Measurements from ENCODE around the gene CEP95. TPM values are rescaled to one million over a fixed set of nuclear protein-coding genes. Genes with fewer than 3 reads are reported as not detected.

The CEP95 gene
- total RNA-seq, 6 experiments from 2014 or later = 9.0 to 13.0 (median 11.5) TPM

DNA sequence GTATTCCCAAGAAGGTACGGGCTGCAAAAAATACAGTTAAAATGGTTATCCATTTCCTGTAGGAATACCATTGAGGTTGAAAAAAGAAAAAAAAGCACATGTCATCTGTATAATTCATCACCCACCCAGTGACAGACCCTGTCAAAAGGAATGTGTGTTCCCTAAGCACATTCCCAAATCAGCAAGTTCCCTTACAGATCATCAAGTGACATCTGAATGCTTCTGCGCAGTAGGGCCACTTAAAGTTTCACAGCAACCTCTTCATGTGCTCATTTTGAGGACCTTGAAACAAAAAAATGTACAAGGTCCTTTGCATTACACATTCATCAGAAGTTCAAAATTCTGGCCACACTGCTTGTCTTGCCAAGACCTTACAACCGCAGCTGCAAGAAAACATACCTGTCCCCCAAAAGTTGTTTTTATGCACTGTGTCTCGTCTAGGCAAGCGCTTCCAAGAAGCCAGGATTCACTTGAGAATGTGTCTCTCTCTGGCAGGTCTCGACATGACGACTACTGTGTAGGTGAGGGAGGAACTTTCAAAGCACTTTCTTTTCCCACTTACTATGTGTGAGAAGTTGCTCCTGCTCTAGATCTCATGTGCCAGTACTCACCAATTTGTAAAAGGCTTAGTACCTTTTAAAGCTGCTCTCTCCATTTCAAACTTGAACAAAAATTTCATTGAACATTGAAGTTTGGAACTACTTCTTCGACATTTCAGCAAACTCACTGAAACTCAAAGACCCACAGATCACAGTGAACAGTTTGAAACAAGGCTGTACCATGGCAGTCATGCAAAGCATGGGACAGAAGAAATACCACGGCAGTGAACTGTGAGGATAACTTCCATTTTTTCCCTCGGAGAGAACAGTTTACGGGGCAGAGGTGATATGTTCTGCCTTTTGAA is 5.7 kb upstream of the CEP95 start:
- Mint-ChIP-seq H3K27me3 (ENCODE audit: insufficient read depth) (peaks cover 45% of the 10 kb centered on the region), H3K36me3 (ENCODE audit: low read depth) (peaks cover 88% of the 10 kb centered on the region), H3K4me3 (peak overlapping the region; percentile 98), H3K4me1 (ENCODE audit: low read depth) (peaks cover 89% of the 10 kb centered on the region), H3K27ac (peak overlapping the region; percentile 100), H3K9me3 (peaks cover 18% of the 10 kb centered on the region)
- no peak for DNase-seq
- TF ChIP-seq, protein P1, sequence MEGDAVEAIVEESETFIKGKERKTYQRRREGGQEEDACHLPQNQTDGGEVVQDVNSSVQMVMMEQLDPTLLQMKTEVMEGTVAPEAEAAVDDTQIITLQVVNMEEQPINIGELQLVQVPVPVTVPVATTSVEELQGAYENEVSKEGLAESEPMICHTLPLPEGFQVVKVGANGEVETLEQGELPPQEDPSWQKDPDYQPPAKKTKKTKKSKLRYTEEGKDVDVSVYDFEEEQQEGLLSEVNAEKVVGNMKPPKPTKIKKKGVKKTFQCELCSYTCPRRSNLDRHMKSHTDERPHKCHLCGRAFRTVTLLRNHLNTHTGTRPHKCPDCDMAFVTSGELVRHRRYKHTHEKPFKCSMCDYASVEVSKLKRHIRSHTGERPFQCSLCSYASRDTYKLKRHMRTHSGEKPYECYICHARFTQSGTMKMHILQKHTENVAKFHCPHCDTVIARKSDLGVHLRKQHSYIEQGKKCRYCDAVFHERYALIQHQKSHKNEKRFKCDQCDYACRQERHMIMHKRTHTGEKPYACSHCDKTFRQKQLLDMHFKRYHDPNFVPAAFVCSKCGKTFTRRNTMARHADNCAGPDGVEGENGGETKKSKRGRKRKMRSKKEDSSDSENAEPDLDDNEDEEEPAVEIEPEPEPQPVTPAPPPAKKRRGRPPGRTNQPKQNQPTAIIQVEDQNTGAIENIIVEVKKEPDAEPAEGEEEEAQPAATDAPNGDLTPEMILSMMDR (IDR thresholded peaks at IDR 0.05) = no peak

DNA sequence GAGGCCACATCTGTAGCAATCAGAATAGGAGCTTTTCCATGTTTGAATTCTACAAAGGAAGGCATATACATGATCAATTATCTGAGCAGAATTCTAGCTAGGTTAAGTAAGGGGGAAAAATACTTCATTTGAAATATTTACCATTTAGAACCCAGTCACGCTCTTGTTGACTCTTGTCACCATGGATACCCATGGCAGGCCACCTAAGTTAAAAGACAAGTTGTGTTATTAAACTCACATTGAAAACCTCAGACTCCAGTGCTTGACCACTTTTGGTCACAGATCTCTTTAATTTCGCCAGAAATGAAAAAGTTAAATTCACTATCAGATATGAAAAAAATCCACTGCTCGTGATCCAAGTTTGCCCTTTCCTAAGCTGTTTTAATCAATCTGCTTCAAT is 4.8 kb upstream of the CEP95 start:
- H3K4me3 Mint-ChIP-seq = peak overlapping the region; percentile 98
- H3K27ac Mint-ChIP-seq = peak overlapping the region; percentile 100
- H3K36me3 Mint-ChIP-seq (ENCODE audit: low read depth) = peaks cover 80% of the 10 kb centered on the region
- H3K9me3 Mint-ChIP-seq = peaks cover 13% of the 10 kb centered on the region
- DNase-seq = no peak
- H3K27me3 Mint-ChIP-seq (ENCODE audit: insufficient read depth) = peaks cover 43% of the 10 kb centered on the region
- H3K4me1 Mint-ChIP-seq (ENCODE audit: low read depth) = peaks cover 79% of the 10 kb centered on the region
- TF ChIP-seq, protein P1 (IDR thresholded peaks at IDR 0.05) = no peak

DNA sequence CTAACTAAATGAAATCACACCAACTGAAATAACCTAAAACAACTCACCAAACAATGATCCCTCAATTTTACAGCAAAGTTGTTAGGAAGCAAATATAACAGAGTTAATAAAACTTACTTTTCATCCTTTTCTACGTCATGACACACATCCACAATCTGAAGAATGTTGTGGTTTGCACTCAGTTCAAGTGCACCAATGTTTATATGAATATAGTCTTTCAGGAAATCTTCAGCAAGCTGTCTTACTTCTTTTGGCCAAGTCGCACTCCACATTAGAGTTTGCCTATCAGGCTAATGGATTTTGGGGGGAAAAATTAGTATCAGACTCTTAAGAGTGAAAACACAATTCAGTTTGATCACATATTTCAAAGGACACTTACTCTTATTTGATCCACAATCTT is 4.0 kb upstream of the CEP95 start:
- TF ChIP-seq, protein P1 (IDR thresholded peaks at IDR 0.05) = no peak
- peaks cover 9% of the 10 kb centered on the region; the same call in 1 of the 2 replicates for H3K9me3 Mint-ChIP-seq
- H3K4me3 Mint-ChIP-seq = peak overlapping the region; percentile 98
- peak overlapping the region; percentile 100 for H3K27ac Mint-ChIP-seq
- DNase-seq = no peak
- H3K4me1 Mint-ChIP-seq (ENCODE audit: low read depth) = peaks cover 72% of the 10 kb centered on the region
- H3K36me3 Mint-ChIP-seq (ENCODE audit: low read depth) = peaks cover 80% of the 10 kb centered on the region
- H3K27me3 Mint-ChIP-seq (ENCODE audit: insufficient read depth) = peaks cover 36% of the 10 kb centered on the region

DNA sequence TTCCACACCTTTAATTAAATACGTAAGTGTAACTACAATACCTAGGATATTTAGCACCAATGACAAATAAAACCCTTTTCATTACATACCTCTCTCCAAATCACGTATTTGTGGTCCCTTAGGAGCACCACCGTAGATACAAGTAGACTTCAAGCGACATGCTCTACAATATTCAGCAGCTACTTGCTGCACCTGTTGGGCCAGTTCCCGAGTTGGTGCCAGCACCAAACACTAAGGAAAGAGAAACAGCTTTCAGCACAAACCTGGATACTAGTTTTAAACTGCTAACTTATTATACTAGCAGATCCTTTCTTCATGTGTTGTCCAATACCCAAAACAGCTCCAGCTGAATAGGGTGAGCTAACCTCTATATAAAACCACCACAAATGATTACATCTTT is 3.4 kb upstream of the CEP95 start:
- Mint-ChIP-seq H3K36me3 (ENCODE audit: low read depth) (peaks cover 77% of the 10 kb centered on the region), H3K4me1 (ENCODE audit: low read depth) (peaks cover 70% of the 10 kb centered on the region), H3K4me3 (peak overlapping the region; percentile 98), H3K27ac (peak overlapping the region; percentile 100), H3K9me3 (peaks cover 9% of the 10 kb centered on the region; the same call in 1 of the 2 replicates), H3K27me3 (ENCODE audit: insufficient read depth) (peaks cover 35% of the 10 kb centered on the region)
- TF ChIP-seq, protein P1 (IDR thresholded peaks at IDR 0.05) = no peak
- no peak for DNase-seq

DNA sequence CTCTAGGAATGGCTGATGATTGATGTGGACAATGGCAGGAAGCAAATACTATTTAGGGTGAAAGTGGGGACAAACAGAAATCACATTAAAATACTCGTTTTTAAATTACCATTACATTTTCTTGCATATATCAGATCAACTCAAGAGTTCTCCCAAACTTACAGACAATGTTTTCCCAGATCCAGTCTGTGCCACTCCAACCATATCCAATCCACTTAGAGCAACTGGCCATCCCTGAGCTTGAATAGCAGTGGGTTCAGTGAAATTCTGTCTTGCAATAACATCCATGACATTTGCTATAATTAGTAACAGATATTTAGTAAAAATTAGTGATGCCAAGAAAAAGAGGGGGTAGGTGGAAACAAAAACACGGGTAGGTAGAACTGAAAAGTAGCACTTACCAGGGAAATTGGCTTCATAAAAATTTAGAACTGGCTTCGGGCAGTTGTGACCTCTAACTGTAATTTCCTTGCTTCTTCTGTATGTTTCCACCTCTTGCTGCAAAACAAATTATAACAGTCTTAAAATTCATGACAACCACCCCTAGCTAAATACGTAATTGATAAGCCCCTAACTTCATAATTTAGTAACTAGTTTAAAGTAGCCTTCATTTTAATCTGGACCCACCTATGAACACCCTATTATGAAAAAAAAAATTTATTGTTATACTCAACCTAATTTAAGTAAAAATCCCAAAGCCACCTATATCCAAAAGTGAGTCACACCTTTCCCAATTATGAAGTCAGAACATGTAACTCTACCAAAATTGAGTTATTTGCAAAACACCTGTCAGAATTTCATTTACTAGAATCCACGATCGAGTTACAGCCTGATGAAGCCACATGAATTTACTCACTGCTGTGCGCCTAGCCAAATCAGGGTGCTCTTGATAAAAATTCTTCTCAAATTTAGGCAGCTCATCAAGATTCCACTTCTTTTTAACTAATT is 2.7 kb upstream of the CEP95 start:
- H3K4me1 Mint-ChIP-seq (ENCODE audit: low read depth) = peaks cover 70% of the 10 kb centered on the region
- H3K27ac Mint-ChIP-seq = peak overlapping the region; percentile 100
- DNase-seq = no peak
- H3K27me3 Mint-ChIP-seq (ENCODE audit: insufficient read depth) = peaks cover 31% of the 10 kb centered on the region
- H3K4me3 Mint-ChIP-seq = peak overlapping the region; percentile 98
- TF ChIP-seq, protein P1 (IDR thresholded peaks at IDR 0.05) = no peak
- peaks cover 70% of the 10 kb centered on the region for H3K36me3 Mint-ChIP-seq (ENCODE audit: low read depth)
- peaks cover 9% of the 10 kb centered on the region; the same call in 1 of the 2 replicates for H3K9me3 Mint-ChIP-seq
